ENCODE measurements around the gene PSMC3IP.
"Not testable (repeated sequence)": the region's sequence is repeated elsewhere in the genome, so short reads cannot be mapped to it uniquely, and the experiment has no call there.

PSMC3IP gene

GRCh38 chr17:42555122-42555622, 22.4 kb downstream of the PSMC3IP start:
- no peak for TF ChIP-seq CTCF (IDR thresholded peaks at IDR 0.05; ENCODE audit: insufficient read depth, low read length, poor library complexity, severe bottlenecking)
- Histone ChIP-seq H3K27me3 (replicated peaks; ENCODE audit: control insufficient read depth, insufficient read depth, low read length) (no peaks in the 10 kb centered on the region), H3K4me3 (replicated peaks; ENCODE audit: low read depth, low read length) (peak overlapping the region; percentile 99), H3K36me3 (ENCODE audit: control insufficient read depth, insufficient read depth, low read length) (no peaks in the 10 kb centered on the region; the same call in 1 of the 2 replicates)
- no peak for DNase-seq (ENCODE audit: extremely low read depth, insufficient read length)

DNA sequence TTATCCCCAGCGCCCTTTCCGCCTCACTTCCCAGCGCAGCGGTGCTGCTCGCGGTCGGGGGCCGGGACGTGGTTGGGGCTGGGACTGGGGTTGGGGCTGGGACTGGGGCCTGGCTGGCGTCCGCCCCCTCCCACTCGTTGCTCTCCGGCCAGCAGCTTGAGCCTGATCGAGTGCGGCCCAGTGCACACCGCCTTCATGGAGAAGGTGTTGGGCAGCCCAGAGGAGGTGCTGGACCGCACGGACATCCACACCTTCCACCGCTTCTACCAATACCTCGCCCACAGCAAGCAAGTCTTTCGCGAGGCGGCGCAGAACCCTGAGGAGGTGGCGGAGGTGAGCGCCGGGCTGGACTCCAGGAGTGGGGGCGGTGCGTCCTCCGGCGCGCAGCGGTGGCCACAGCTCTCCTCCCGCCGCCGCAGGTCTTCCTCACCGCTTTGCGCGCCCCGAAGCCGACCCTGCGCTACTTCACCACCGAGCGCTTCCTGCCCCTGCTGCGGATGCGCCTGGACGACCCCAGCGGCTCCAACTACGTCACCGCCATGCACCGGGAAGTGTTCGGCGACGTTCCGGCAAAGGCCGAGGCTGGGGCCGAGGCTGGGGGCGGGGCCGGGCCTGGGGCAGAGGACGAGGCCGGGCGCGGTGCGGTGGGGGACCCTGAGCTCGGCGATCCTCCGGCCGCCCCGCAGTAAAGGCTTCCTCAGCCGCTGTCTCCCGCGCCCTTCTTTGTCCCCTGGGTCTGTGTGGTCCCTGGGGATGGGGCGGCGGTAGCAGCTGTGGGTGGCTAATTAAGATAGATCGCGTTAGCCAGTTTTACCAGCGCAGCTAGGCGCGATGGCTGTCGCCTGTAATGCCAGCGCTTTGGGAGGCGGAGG, 23.0 kb downstream of the PSMC3IP start:
- H3K4me3 ChIP-seq (replicated peaks; ENCODE audit: low read depth, low read length) = peak overlapping the region; percentile 99
- H3K27me3 ChIP-seq (replicated peaks; ENCODE audit: control insufficient read depth, insufficient read depth, low read length) = no peaks in the 10 kb centered on the region
- H3K36me3 ChIP-seq (ENCODE audit: control insufficient read depth, insufficient read depth, low read length) = no peaks in the 10 kb centered on the region; the same call in 1 of the 2 replicates
- DNase-seq (ENCODE audit: extremely low read depth, insufficient read length) = peak; percentile 91
- no peak for TF ChIP-seq CTCF (IDR thresholded peaks at IDR 0.05; ENCODE audit: insufficient read depth, low read length, poor library complexity, severe bottlenecking)

DNA sequence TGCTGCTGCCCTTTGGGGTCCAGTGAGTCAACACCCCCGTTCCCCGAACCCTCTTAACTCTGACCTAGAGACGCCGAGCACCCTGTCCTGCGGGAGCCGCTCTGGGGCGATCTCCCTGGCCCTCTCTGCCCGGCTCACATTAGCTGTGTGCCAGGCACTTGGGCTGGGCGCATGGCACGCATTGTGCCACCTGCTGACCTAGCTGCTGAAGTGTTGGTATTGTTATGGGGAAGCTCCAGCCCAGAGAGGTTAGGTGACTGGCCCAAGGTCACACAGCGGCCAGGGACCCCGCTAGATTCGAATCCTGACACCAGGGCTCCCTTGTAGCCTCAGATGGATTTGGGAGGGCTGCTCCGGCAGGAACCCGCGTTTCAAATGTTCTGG, 23.7 kb downstream of the PSMC3IP start:
- DNase-seq (ENCODE audit: extremely low read depth, insufficient read length) = no peak
- H3K4me3 ChIP-seq (replicated peaks; ENCODE audit: low read depth, low read length) = peak overlapping the region; percentile 99
- TF ChIP-seq CTCF (IDR thresholded peaks at IDR 0.05; ENCODE audit: insufficient read depth, low read length, poor library complexity, severe bottlenecking) = no peak
- no peaks in the 10 kb centered on the region; the same call in 1 of the 2 replicates for H3K36me3 ChIP-seq (ENCODE audit: control insufficient read depth, insufficient read depth, low read length)
- no peaks in the 10 kb centered on the region for H3K27me3 ChIP-seq (replicated peaks; ENCODE audit: control insufficient read depth, insufficient read depth, low read length)

- Histone ChIP-seq H3K27me3 (replicated peaks; ENCODE audit: control insufficient read depth, insufficient read depth, low read length) (no peaks in the 10 kb centered on the region), H3K36me3 (ENCODE audit: control insufficient read depth, insufficient read depth, low read length) (no peaks in the 10 kb centered on the region; the same call in 1 of the 2 replicates), H3K4me3 (replicated peaks; ENCODE audit: low read depth, low read length) (peak overlapping the region; percentile 99; the same call in 1 of the 2 replicates)
- DNase-seq (ENCODE audit: extremely low read depth, insufficient read length) = no peak
- TF ChIP-seq CTCF (IDR thresholded peaks at IDR 0.05; ENCODE audit: insufficient read depth, low read length, poor library complexity, severe bottlenecking) = no peak
These were observed 24.2 kb downstream of the PSMC3IP start for GRCh38 chr17:42553161-42553818.

DNA sequence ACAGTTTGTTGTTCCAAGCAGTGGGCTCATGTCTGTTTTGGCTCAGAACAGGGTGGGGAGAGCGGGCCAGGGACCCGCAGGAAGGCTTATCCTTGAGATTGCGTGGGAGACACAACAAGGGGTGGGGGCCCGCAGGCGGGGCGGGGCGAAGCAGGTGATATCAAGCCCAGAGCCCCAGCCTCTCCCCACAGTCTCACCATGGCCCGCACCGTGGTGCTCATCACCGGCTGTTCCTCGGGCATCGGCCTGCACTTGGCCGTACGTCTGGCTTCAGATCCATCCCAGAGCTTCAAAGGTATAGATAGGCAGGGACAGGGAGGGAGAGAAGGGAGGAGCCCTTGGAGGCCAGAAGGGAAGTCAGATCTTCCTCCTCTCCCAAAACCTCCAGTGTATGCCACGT, 24.8 kb downstream of the PSMC3IP start, which contains the start of gene HSD17B1:
TSS of gene HSD17B1 (plus strand) at position 188 of the 400 bp plus-strand sequence. CDS start at position 199, 11 bp downstream.
- peak within 1 kb of the TSS; percentile 99 for H3K4me3 ChIP-seq (replicated peaks; ENCODE audit: low read depth, low read length)
- not testable (repeated sequence) for H3K36me3 ChIP-seq (ENCODE audit: control insufficient read depth, insufficient read depth, low read length); H3K27me3 ChIP-seq (replicated peaks; ENCODE audit: control insufficient read depth, insufficient read depth, low read length); DNase-seq (ENCODE audit: extremely low read depth, insufficient read length)
